PC-9 (cell line): ENCODE data around the gene DIP2C. TPM values are rescaled to one million over a fixed set of nuclear protein-coding genes. Genes with fewer than 3 reads are reported as not detected.

Experiments
- BruUV-seq: library from RNA; stranded (reverse); fragments of 400-500 nt; replicated peaks from 2 replicates; lab custom pipeline; 2021; lab: Mats Ljungman, UMichigan
- CTCF ChIA-PET: fragments of 300-600 bp; sonication (Branson Sonifier 250); formaldehyde crosslinking; loops from one replicate; lab custom pipeline; 2022; ENCODE audit warnings: antibody characterized with exemption; lab: Charles Lee
- POLR2A ChIA-PET: fragments of 300-600 bp; sonication (Branson Sonifier 250); formaldehyde crosslinking; loops from one replicate; lab custom pipeline; 2022; ENCODE audit warnings: antibody characterized with exemption; ENCODE audit not compliant: unreplicated experiment; lab: Charles Lee
- DNase-seq, 2 experiments: peaks; one replicate each; pipeline versions ENCODE4 v3.0.0 to v3.0.0-alpha.2; 2015 to 2022; ENCODE audit warnings: mixed read lengths in 1 of 2
- H2AFZ ChIP-seq: fragments of 200-600 bp; sonication (generic); 2 replicates; pipeline ENCODE4 v1.8.1; 2017; ENCODE audit warnings: antibody characterized with exemption
- H3F3A ChIP-seq: fragments of 200-600 bp; sonication (generic); 2 replicates; pipeline ENCODE4 v1.8.1; 2017; ENCODE audit warnings: antibody characterized with exemption, mild to moderate bottlenecking, low read depth; ENCODE audit not compliant: insufficient read depth
- H3K27ac ChIP-seq: fragments of 200-600 bp; sonication (generic); 2 replicates; pipeline ENCODE4 v1.6.1; 2016; ENCODE audit warnings: mixed run types
- H3K27me3 ChIP-seq: fragments of 200-600 bp; sonication (generic); 2 replicates; pipeline ENCODE4 v1.6.1; 2016; ENCODE audit warnings: low read depth, mixed run types; ENCODE audit not compliant: insufficient read depth
- H3K36me3 ChIP-seq: fragments of 200-600 bp; sonication (generic); 2 replicates; pipeline ENCODE4 v1.6.1; 2016; ENCODE audit warnings: low read depth, mixed run types
- H3K4me1 ChIP-seq: fragments of 200-600 bp; sonication (generic); replicated peaks from 2 replicates; pipeline ENCODE4 v1.6.1; 2016; ENCODE audit warnings: mixed run types; ENCODE audit not compliant: insufficient read depth
- H3K4me2 ChIP-seq: fragments of 200-600 bp; sonication (generic); 2 replicates; pipeline ENCODE4 v1.6.1; 2017; ENCODE audit warnings: mixed run types
- H3K4me3 ChIP-seq: fragments of 200-600 bp; sonication (generic); 2 replicates; pipeline ENCODE4 v1.6.1; 2016; ENCODE audit warnings: mixed run types
- H3K79me2 ChIP-seq: fragments of 200-600 bp; sonication (generic); 2 replicates; pipeline ENCODE4 v1.6.1; 2017; ENCODE audit warnings: low read depth, mixed run types
- H3K9me2 ChIP-seq: fragments of 200-600 bp; sonication (generic); 2 replicates; pipeline ENCODE4 v1.8.1; 2017; ENCODE audit warnings: mild to moderate bottlenecking; ENCODE audit not compliant: insufficient read depth
- H3K9me3 ChIP-seq: fragments of 200-600 bp; sonication (generic); 2 replicates; pipeline ENCODE4 v1.8.1; 2016; ENCODE audit warnings: low read depth; ENCODE audit not compliant: insufficient read depth
- H4K20me1 ChIP-seq: fragments of 200-600 bp; sonication (generic); 2 replicates; pipeline ENCODE4 v1.8.1; 2017; ENCODE audit not compliant: insufficient read depth
- CTCF ChIP-seq: fragments of 200-600 bp; sonication (generic); conservative IDR thresholded peaks from 2 replicates; pipeline ENCODE4 v1.6.1; 2017; ENCODE audit warnings: mixed run types, antibody characterized with exemption, mild to moderate bottlenecking, moderate library complexity
- EZH2 ChIP-seq: fragments of 200-600 bp; sonication (generic); IDR thresholded peaks from 2 replicates; pipeline ENCODE4 v1.8.0; 2017; ENCODE audit warnings: antibody characterized with exemption, low read depth
- intact Hi-C: fragments of 100-400 bp; cut with micrococcal nuclease; formaldehyde crosslinking; loops from one replicate; pipeline ENCODE4 v1.10.0; 2022; ENCODE audit not compliant: unreplicated experiment
- total RNA-seq: library from RNA; stranded (reverse); gene quantifications from 2 replicates; pipeline ENCODE4 v1.2.3, GENCODE V29; 2021

Gene DIP2C
- total RNA-seq, 1 experiment from 2014 or later: 0.83 TPM

- POLR2A ChIA-PET: no interaction called here
- no peak overlapping the region for H3K27ac ChIP-seq
- intact Hi-C loops: no loop called here
Measured at GRCh38 chr10:474946-475345, 214.5 kb downstream of the DIP2C start.

GRCh38 chr10:474406-474805, 215.1 kb downstream of the DIP2C start:
- intact Hi-C loops: no loop called here
- H3K79me2 ChIP-seq: no peaks in the 10 kb centered on the region
- no peaks in the 10 kb centered on the region for H3K9me2 ChIP-seq
- no peak for TF ChIP-seq CTCF
- TF ChIP-seq EZH2: no peak
- BruUV-seq: no TSS peak
- no peaks in the 10 kb centered on the region for H3K36me3 ChIP-seq
- no peaks in the 10 kb centered on the region for H3K9me3 ChIP-seq
- H3K4me3 ChIP-seq: no peak overlapping the region
- H3K27me3 ChIP-seq: peaks cover 66% of the 10 kb centered on the region
- H4K20me1 ChIP-seq: no peaks in the 10 kb centered on the region
- ChIA-PET POLR2A (no interaction called here), CTCF (no interaction called here)
- H3K27ac ChIP-seq: no peak overlapping the region
- no peaks in the 10 kb centered on the region for H3F3A ChIP-seq
- no peak overlapping the region for H2AFZ ChIP-seq
- H3K4me1 ChIP-seq: no peaks in the 10 kb centered on the region
- DNase-seq: no peak
- no peak overlapping the region for H3K4me2 ChIP-seq

More at GRCh38 chr10:474946-475345, 214.5 kb downstream of the DIP2C start:
- BruUV-seq: no TSS peak
- no peaks in the 10 kb centered on the region for H3K4me1 ChIP-seq
- H3K9me2 ChIP-seq: no peaks in the 10 kb centered on the region
- CTCF ChIA-PET: no interaction called here
- H3K9me3 ChIP-seq: no peaks in the 10 kb centered on the region
- H3F3A ChIP-seq: no peaks in the 10 kb centered on the region
- H3K4me2 ChIP-seq: no peak overlapping the region
- no peaks in the 10 kb centered on the region for H3K79me2 ChIP-seq
- H3K36me3 ChIP-seq: no peaks in the 10 kb centered on the region
- H2AFZ ChIP-seq: no peak overlapping the region
- peaks cover 60% of the 10 kb centered on the region for H3K27me3 ChIP-seq
- no peak overlapping the region for H3K4me3 ChIP-seq
- H4K20me1 ChIP-seq: no peaks in the 10 kb centered on the region
- TF ChIP-seq CTCF: no peak
- no peak for DNase-seq

GRCh38 chr10:472241-472910, 217.1 kb downstream of the DIP2C start:
- Histone ChIP-seq H3K4me1 (no peaks in the 10 kb centered on the region), H3K9me3 (no peaks in the 10 kb centered on the region), H3K4me3 (no peak overlapping the region), H3F3A (no peaks in the 10 kb centered on the region), H3K36me3 (no peaks in the 10 kb centered on the region), H2AFZ (no peak overlapping the region), H3K27me3 (peaks cover 66% of the 10 kb centered on the region), H3K79me2 (no peaks in the 10 kb centered on the region), H3K9me2 (no peaks in the 10 kb centered on the region), H3K4me2 (no peak overlapping the region), H4K20me1 (no peaks in the 10 kb centered on the region), H3K27ac (no peak overlapping the region)
- no TSS peak for BruUV-seq
- ChIA-PET CTCF (no interaction called here), POLR2A (no interaction called here)
- intact Hi-C loops: no loop called here
- no peak for DNase-seq
- TF ChIP-seq EZH2: no peak
- no peak for TF ChIP-seq CTCF
